Astrocyte of the spinal cord (primary cell): ENCODE results near the gene FAAP20.

Experiments
- DNase-seq: peaks from one replicate; pipeline ENCODE4 v3.0.0; 2011; ENCODE audit warnings: low read depth, low spot score
- H3K4me3 ChIP-seq: 2 replicates; pipeline ENCODE4 v1.5.1; 2011; ENCODE audit warnings: low read depth, mild to moderate bottlenecking, low read length, moderate library complexity
- CTCF ChIP-seq: IDR thresholded peaks from 2 replicates; pipeline ENCODE4 v1.5.1; 2012; ENCODE audit warnings: low read depth, mild to moderate bottlenecking, low read length, inconsistent platforms
- in situ Hi-C: cut with HindIII; loops from 2 replicates; pipeline ENCODE4 v1.10.0; 2017; ENCODE audit warnings: low sequenced_read_pairs

FAAP20 gene

GRCh38 chr1:2159124-2159523, 35.4 kb downstream of the FAAP20 start:
- in situ Hi-C loops = no loop called here
- no peak overlapping the region for H3K4me3 ChIP-seq
- DNase-seq = no peak
- no peak for TF ChIP-seq CTCF

- DNase-seq = no peak
- no peak overlapping the region for H3K4me3 ChIP-seq
- in situ Hi-C loops = no loop called here
- TF ChIP-seq CTCF = no peak
Measured at GRCh38 chr1:2158272-2158671, 36.3 kb downstream of the FAAP20 start.

- no peak for DNase-seq
- no peak overlapping the region for H3K4me3 ChIP-seq
- in situ Hi-C loops = no loop called here
- no peak for TF ChIP-seq CTCF
Measured at GRCh38 chr1:2157856-2158255, 36.7 kb downstream of the FAAP20 start.

- TF ChIP-seq CTCF = no peak
- H3K4me3 ChIP-seq = no peak overlapping the region
- no peak for DNase-seq
- in situ Hi-C loops = no loop called here
Measured at GRCh38 chr1:2156866-2157265, 37.7 kb downstream of the FAAP20 start.

GRCh38 chr1:2155788-2156187, 38.8 kb downstream of the FAAP20 start:
- H3K4me3 ChIP-seq = no peak overlapping the region
- no peak for TF ChIP-seq CTCF
- DNase-seq = no peak
- in situ Hi-C loops = no loop called here

GRCh38 chr1:2155147-2155598, 39.4 kb downstream of the FAAP20 start:
- H3K4me3 ChIP-seq = no peak overlapping the region
- no peak for DNase-seq
- in situ Hi-C loops = no loop called here
- no peak for TF ChIP-seq CTCF

- no peak overlapping the region for H3K4me3 ChIP-seq
- TF ChIP-seq CTCF = no peak
- no peak for DNase-seq
- in situ Hi-C loops = no loop called here
Measured at GRCh38 chr1:2154022-2154421, 40.5 kb downstream of the FAAP20 start.
